Omental fat pad (tissue), 4 donors: ENCODE measurements around the gene ATOSA. TPM values are rescaled to one million over a fixed set of nuclear protein-coding genes. Genes with fewer than 3 reads are reported as not detected.

ENCODE experiments used
- ATAC-seq: fragments of 150-250 bp; one replicate; pipeline ENCODE4 v1.9.1; 2016; ENCODE audit warnings: mild to moderate bottlenecking, moderate library complexity; ENCODE audit not compliant: low FRiP score
- DNase-seq: peaks from one replicate; pipeline ENCODE4 v3.0.0-alpha.2; 2019; ENCODE audit warnings: low spot score
- CTCF ChIP-seq, 3 donors: fragments of 450-650 bp; IDR thresholded peaks; one replicate each; pipeline ENCODE4 v1.5.1; 2016 to 2017; ENCODE audit warnings: antibody characterized with exemption in 3 of 3, mild to moderate bottlenecking in 3 of 3, moderate library complexity in 2 of 3
- total RNA-seq, 4 donors: library from RNA; depleted of rRNA; stranded (reverse); fragments of >200 nt; gene quantifications; one replicate each; pipeline ENCODE4 v1.1.0, GENCODE V29; 2016

The ATOSA gene
- total RNA-seq, 4 donors from 2014 or later, result 43.4 to 123 (median 72.2) TPM

DNA sequence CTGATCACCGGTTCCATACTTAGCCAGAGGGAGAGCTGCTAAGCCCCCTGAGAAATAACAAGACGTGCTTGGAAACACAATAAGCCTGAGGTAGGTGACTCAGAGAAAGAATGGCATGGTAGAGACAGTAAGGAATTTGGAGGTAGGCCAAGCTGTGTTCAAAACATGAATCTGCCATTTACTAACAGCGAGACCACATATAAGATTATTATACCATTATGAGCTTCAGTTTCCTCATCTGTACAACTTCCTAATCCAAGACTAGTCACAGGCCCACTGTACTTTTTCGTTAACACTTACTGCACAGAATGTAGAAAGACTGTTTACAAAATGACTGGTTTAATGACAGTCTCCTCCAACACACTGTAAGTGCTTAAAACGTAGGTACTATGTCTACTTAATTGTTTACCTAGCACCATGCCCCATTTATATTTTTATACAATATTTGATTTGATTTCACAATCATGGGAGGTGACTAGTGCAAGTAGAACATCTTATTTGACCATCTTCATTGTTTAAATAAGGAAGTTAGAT, 25.7 kb downstream of the ATOSA start:
- no peak for TF ChIP-seq CTCF (IDR thresholded peaks at IDR 0.05)
- DNase-seq (no peak), ATAC-seq (no peak)

GRCh38 chr15:52652984-52653383, 26.2 kb downstream of the ATOSA start:
- no peak for TF ChIP-seq CTCF (IDR thresholded peaks at IDR 0.05)
- no peak for DNase-seq
- no peak for ATAC-seq

- DNase-seq (no peak), ATAC-seq (no peak)
- TF ChIP-seq CTCF (IDR thresholded peaks at IDR 0.05), result no peak
Observed at GRCh38 chr15:52652286-52652685, 26.9 kb downstream of the ATOSA start.

- TF ChIP-seq CTCF (IDR thresholded peaks at IDR 0.05), result no peak
- DNase-seq, result no peak
- peak; percentile 99 for ATAC-seq
Observed at GRCh38 chr15:52651868-52652267, 27.3 kb downstream of the ATOSA start.

DNA sequence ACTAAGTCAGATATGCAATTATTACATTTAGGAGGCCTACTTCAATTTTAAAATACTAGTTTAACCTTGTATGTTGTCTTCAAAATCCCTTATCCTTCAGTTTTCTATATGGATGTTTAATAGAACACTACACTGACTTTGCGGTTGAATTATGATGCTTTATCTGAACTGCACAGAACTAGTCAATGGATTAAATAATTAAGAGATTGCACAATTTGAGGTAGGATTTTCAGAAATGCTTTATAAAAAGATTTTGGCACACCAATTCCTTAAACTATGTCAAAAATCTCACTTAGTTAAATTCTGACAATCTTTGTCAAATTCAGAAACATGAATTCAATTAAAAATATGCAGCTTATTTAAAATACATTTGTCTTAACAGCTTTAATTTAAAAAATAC, 28.1 kb downstream of the ATOSA start:
- TF ChIP-seq CTCF (IDR thresholded peaks at IDR 0.05), result no peak
- no peak for DNase-seq
- ATAC-seq, result no peak

- DNase-seq (no peak), ATAC-seq (no peak)
- TF ChIP-seq CTCF (IDR thresholded peaks at IDR 0.05), result no peak
Observed at GRCh38 chr15:52649686-52650085, 29.5 kb downstream of the ATOSA start.

DNA sequence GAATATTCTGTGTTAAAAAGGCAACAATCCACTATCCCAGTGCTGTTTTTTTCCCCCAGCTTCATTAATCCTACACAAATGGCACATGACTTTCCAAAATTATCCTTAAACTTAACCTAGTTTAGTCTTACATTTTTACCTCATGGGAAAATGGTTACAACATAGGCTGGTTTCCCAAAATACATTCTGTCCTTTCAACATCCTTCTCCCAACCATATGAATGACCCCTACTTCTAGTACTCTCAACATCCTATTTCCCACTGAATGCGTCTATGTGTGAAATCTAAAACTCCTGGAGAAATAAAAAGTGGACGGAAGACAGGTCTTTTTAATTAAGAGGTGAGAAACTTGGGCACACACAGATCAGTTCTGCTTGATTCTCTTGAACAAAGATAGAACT, 33.3 kb downstream of the ATOSA start:
- DNase-seq, result no peak
- no peak for ATAC-seq
- no peak for TF ChIP-seq CTCF (IDR thresholded peaks at IDR 0.05)
